ENCODE data around the gene AJAP1.

AJAP1 gene

DNA sequence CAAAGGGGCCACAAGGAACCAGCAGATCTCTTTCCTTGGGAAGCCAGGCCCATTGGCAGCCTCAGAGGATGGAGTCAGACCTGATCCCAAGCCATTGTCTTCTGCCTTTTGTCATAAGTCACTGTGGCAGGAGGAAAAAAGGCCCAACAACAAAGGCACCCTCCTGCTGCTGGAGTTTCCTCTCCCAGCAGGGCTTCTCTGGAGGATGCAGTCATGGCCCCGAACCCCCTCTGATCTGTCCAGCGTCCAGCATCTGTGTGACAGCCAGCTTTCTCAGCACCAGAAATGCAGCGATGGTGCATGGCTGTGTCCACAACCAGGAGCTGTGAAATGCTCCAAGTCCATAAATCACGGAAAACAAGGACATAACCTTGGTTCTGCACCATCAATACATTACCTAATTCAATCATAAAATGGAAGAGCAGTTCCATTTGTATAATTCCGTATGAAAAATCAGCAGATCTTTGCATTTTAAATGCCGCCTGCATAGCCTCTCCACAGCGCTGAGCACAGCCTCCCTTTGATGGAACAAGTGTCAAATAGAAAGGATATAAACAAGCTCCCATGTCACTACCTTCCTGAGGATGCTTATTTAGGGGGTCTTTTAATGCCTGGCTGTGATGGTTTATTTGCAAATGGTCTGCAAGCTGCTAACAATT is 30.6 kb downstream of the AJAP1 start:
- DNase-seq: no peak

- DNase-seq: no peak
Observed at GRCh38 chr1:4685523-4685865, 31.1 kb downstream of the AJAP1 start.

GRCh38 chr1:4687943-4688342 is 33.5 kb downstream of the AJAP1 start:
- DNase-seq: no peak

DNA sequence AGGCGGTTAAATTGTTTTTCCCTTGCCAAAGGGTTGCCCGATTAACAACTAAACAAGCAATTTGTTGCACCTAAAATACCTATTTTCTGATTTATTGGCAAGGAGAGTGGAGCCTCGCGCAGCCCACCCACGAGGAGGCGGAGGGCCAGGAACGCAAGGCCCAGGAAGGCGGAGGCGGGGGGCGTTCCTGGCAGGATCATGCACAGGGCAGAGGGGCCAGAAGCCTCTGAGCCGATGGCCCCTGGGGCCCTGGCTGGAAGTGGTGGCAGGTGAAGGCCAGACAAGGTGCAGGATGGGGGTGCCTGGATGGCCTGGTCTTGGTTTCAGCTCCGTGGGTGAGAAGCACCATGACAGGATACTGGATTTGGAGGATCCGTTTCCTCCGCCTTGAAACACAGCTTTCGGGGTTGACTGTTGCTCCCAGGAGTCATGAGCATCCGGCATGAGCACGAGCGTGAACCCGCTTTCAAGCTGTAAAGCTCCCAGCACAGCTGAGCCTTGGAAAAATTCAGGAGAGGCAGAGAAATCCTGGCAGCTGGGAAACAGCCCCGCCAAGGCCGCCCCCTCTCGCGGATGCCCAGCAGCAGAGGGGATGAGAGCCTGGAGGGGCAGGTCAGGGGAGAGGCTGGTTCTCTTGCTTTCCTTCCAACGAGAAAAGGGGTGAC is 35.0 kb downstream of the AJAP1 start:
- DNase-seq: no peak

DNA sequence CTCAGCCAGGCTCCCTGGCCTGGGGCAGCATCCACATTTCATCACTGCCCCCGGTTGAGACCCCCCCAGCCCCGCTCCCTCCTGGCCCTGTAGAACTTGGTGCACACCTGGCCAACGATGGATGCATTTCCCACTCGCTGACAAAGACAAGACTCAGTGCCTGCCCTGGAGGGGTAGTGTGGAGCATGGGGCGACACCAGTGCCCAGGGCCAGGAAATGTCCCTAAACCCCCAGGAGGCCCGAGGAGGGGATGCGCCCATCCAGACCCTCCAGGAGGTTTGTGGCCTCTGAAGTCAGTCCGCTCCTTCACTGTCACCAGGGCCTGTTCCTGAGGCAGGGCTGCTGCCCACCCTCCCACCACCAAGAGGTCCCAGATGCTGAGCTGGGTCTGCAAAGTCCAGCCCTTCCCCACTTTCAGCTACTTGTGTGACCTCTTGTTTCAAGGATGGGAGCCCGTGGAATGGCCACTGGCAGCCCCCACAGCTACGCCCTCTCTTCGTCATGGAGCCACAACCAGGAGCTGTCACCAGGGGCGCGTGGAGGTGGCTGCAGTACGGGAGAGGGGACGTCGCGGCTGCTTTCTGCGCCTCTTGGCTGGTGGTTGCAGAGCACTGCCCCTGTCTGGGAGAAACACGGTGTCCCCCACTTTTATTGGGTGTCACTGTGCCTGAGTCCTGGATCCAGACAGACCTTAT is 35.7 kb downstream of the AJAP1 start:
- DNase-seq: no peak

GRCh38 chr1:4690951-4691675 is 36.7 kb downstream of the AJAP1 start:
- DNase-seq: no peak

DNA sequence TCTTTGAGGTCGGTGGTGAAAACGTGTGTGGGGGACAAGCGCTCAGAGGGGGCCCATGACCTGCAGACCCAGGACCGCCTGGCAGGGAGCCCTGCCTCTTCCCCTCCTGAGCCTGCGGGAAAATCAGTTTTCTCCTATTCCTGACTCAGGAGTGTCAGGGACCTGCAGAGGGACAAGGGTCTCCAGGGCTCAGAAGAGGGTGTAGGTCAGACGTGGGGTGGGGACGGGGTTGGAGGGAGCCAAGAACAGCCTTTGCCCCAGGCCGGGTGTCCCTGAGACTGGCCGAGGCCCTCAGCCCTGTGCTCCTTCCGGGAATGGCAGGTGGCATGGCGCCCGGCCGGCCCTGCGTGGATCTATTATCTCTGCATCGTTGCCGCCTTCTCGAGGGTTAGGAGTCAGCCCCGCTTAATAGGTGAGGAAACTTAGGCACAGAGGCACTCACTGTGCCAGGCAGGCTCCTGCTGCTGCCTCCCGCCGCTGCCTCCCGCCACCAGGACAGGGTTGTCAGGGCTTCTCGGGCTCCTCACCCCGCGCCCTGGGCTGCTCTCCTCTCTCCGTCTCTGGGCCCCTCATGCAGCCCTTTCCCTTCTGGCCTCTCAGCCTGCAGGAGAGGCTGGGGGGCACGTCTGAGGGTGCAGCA is 37.5 kb downstream of the AJAP1 start:
- no peak for DNase-seq

- no peak for DNase-seq
Observed at GRCh38 chr1:4692437-4692836, 38.0 kb downstream of the AJAP1 start.

DNA sequence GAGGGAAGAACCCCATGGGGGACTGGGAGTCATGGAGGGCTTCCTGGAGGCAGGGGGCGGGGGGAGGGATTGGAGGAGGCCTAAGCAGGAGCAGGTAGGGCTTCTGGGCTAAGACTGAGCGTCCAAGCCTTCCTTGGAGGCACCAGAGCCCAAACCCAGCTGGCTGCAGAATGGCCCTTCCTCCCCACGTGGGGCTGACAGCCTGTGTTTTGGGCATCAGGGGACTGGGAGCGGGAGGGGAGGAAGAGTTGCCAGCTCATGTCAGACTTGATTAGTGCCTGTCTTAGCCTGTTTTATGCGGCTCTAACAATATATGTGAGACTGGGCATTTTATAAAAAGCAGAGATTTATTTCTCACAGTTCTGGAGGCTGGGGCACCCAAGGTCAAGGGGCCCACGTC is 38.9 kb downstream of the AJAP1 start:
- no peak for DNase-seq

GRCh38 chr1:4693891-4694290 is 39.5 kb downstream of the AJAP1 start:
- no peak for DNase-seq

GRCh38 chr1:4694492-4694891 is 40.1 kb downstream of the AJAP1 start:
- no peak for DNase-seq

- DNase-seq: no peak
Observed at GRCh38 chr1:4695241-4695640, 40.8 kb downstream of the AJAP1 start.

GRCh38 chr1:4696161-4696745 is 41.8 kb downstream of the AJAP1 start:
- no peak for DNase-seq

- no peak for DNase-seq
Observed at GRCh38 chr1:4696753-4697152, 42.3 kb downstream of the AJAP1 start.

- DNase-seq: no peak
Observed at GRCh38 chr1:4697801-4698200, 43.4 kb downstream of the AJAP1 start.

- DNase-seq: no peak
Observed at GRCh38 chr1:4698911-4699310, 44.5 kb downstream of the AJAP1 start.

DNA sequence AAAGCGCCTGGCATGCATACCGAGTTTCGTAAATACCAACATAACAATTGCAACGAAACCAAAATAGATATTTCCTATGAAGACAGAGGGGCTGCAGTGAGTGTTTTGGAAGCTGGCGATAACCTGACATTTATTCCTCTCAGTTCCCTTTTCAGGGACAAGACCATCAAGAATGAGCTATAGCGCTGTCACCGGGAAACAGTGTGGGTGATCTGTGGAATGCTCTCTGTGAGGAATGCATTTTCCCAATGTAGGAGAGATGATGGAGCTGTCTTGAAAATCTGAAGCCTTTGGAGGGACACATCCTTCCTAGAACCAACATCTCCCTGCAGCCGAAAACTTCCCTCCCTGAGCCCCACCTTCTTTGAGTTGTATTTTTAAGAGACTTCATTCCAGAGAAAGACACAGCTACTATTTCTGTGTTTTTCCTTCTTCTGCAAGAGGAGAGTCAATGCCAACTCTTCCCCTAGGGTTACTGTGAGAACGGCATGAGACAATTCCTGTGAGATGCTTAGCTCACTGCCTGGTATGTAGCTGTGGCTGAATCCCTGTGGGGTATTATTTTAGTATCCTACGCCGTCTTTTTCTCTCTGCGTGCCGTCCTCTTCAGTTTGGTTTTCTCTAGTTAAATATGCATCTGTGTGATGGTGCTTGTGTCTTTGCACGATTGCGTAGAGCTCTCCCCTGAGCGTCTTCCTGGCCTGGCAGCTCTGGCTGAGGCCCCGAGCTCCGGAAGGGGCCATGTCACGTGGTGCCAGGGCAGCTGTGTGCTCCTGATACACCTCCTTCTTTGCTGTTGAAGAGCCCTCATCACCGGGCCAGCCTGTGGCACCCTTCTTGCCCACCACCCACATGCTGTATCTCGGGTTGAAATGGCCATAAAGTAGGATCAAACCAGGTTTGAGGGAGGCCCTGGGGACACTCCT is 45.2 kb downstream of the AJAP1 start:
- DNase-seq: no peak

DNA sequence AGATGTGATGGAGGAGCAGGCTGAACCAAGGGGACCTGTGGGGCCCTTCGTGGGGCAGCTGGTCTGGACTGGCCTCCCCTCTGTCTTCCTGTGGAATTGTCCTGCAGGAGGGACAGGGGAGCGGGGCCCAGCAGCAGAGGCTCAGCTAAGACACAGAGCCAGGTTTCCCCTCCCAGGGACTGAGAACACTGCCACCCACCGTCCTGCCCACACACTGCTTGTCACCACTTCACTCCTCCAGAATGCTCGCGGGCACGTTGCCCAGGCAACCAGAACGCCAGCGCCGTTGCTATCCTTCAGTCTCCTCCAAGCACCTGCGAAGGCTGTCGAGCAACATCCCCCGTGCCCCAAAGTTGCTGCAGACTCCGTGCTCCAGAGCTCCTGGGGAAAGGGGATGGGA is 46.4 kb downstream of the AJAP1 start:
- DNase-seq: peak; percentile 12

GRCh38 chr1:4701276-4701675 is 46.9 kb downstream of the AJAP1 start:
- DNase-seq: no peak

DNA sequence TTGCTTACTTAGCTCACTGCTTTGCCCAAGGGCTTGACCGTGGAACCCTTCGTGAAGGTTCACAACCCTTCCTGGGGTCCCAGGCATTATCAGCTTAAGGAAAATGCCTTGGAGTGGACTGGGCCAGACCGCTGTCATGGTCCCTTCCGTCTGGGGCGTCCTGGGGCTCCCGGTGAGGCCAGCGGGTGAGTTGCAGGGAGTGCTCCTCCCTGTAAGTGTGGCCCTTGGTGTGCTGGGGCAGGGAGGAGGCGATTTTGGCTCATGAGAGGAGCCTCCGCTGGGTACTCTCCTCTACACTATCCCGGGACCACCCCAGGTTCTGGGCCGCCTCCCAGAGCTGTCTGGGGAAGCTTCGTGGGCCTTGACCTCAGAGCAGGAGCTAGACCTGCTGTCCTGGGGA is 48.1 kb downstream of the AJAP1 start:
- DNase-seq: no peak

DNA sequence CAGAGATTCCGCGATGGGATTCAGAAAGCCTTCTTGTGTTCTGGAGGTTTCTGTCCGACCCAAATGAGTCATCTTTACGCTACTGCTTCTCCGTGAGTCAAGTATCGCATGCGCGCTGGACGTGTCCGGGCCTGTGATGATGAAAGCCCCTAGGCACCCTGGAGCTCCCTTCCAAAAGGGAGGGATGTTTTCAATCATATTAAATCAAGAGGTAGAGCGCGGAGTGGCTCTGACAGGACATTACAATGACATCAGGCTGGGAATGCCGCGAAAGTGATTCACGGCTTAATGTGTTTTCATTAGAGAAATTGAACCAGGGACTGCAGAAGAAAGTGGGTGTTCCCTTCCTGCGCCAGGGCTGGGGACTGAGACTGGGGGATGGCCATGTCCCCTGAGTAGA is 48.5 kb downstream of the AJAP1 start:
- DNase-seq: no peak

- DNase-seq: no peak
Observed at GRCh38 chr1:4703646-4704045, 49.2 kb downstream of the AJAP1 start.
